SK-N-SH (cell line): Measurements from ENCODE around the gene SMIM1. TPM values are rescaled to one million over a fixed set of nuclear protein-coding genes. Genes with fewer than 3 reads are reported as not detected.

Experiments used
- CTCF ChIA-PET: fragments of 300-600, 350-600 bp; formaldehyde crosslinking; extraction: SDS; loops from one replicate; lab custom pipeline; 2021; lab: Yijun Ruan, JAX
- POLR2A ChIA-PET: fragments of 350-600 bp; sonication (Branson Sonifier 250); formaldehyde crosslinking; extraction: SDS; loops from one replicate; lab custom pipeline; 2020; ENCODE audit warnings: antibody characterized with exemption, inconsistent platforms; lab: Yijun Ruan, JAX
- DNase-seq: peaks from one replicate; pipeline ENCODE4 v3.0.0; 2012
- H2AFZ ChIP-seq: fragments of 200-600 bp; sonication (generic); 2 replicates; pipeline ENCODE4 v1.8.1; 2016; ENCODE audit warnings: antibody characterized with exemption, mild to moderate bottlenecking, low read depth
- H3F3A ChIP-seq: fragments of 200-600 bp; sonication (generic); replicated peaks from 2 replicates; pipeline ENCODE3; 2016; ENCODE audit warnings: antibody characterized with exemption, mild to moderate bottlenecking; ENCODE audit not compliant: insufficient read depth
- H3K27ac ChIP-seq, 2 experiments: fragments of 200-500 bp in 1 of 2; fragments of 200-600 bp in 1 of 2; sonication (Bioruptor generic) in 1 of 2; sonication (generic), shearing (Covaris generic) in 1 of 2; 2 replicates each; pipeline versions ENCODE4 v1.5.1 to v1.6.1; 2014 to 2016; ENCODE audit warnings: low read depth in 2 of 2, inconsistent platforms in 1 of 2, low read length in 1 of 2, mild to moderate bottlenecking in 1 of 2, mixed read lengths in 1 of 2
- H3K27me3 ChIP-seq: fragments of 200-600 bp; sonication (generic), shearing (Covaris generic); 2 replicates; pipeline ENCODE4 v1.6.1; 2016; ENCODE audit warnings: mixed run types; ENCODE audit not compliant: insufficient read depth
- H3K36me3 ChIP-seq, 2 experiments: fragments of 200-500 bp in 1 of 2; fragments of 200-600 bp in 1 of 2; sonication (Bioruptor generic) in 1 of 2; sonication (generic) in 1 of 2; replicated peaks in 1 of 2; 2 replicates each; pipeline versions ENCODE3 to v1.5.1; 2014 to 2016; ENCODE audit warnings: low read length in 1 of 2, mild to moderate bottlenecking in 1 of 2; ENCODE audit not compliant: insufficient read depth in 2 of 2, control insufficient read depth in 1 of 2
- H3K4me1 ChIP-seq, 2 experiments: fragments of 200-500 bp in 1 of 2; fragments of 200-600 bp in 1 of 2; sonication (Bioruptor generic) in 1 of 2; sonication (generic), shearing (Covaris generic) in 1 of 2; 2 replicates each; pipeline versions ENCODE4 v1.5.1 to v1.6.1; 2014 to 2016; ENCODE audit warnings: low read depth in 1 of 2, low read length in 1 of 2, mixed run types in 1 of 2; ENCODE audit not compliant: insufficient read depth in 2 of 2, control insufficient read depth in 1 of 2
- H3K4me2 ChIP-seq: fragments of 200-600 bp; sonication (generic), shearing (Covaris generic); 2 replicates; pipeline ENCODE4 v1.6.1; 2017; ENCODE audit warnings: mixed run types
- H3K4me3 ChIP-seq, 2 experiments: fragments of 200-500 bp in 1 of 2; fragments of 200-600 bp in 1 of 2; sonication (Bioruptor generic) in 1 of 2; sonication (generic), shearing (Covaris generic) in 1 of 2; 2 replicates each; pipeline versions ENCODE4 v1.5.1 to v1.8.1; 2014 to 2016; ENCODE audit warnings: low read depth in 2 of 2, inconsistent platforms in 1 of 2, low read length in 1 of 2, mild to moderate bottlenecking in 1 of 2, mixed read lengths in 1 of 2, moderate library complexity in 1 of 2
- H3K79me2 ChIP-seq: fragments of 200-600 bp; sonication (generic); 2 replicates; pipeline ENCODE4 v1.8.1; 2017; ENCODE audit warnings: mild to moderate bottlenecking; ENCODE audit not compliant: insufficient read depth
- H3K9ac ChIP-seq: fragments of 200-600 bp; sonication (generic); 2 replicates; pipeline ENCODE4 v1.6.1; 2017; ENCODE audit warnings: mixed run types
- H3K9me2 ChIP-seq: fragments of 200-600 bp; sonication (generic); 2 replicates; pipeline ENCODE4 v1.6.1; 2017; ENCODE audit warnings: mixed run types
- H3K9me3 ChIP-seq: fragments of 200-600 bp; sonication (generic); 2 replicates; pipeline ENCODE4 v1.6.1; 2017; ENCODE audit warnings: mixed run types, mild to moderate bottlenecking, moderate library complexity
- H4K20me1 ChIP-seq: fragments of 200-600 bp; sonication (generic); 2 replicates; pipeline ENCODE4 v1.6.1; 2017; ENCODE audit warnings: mild to moderate bottlenecking, mixed run types; ENCODE audit not compliant: insufficient read depth
- EP300 ChIP-seq, 2 experiments: IDR thresholded peaks; 2 replicates each; pipeline versions ENCODE4 v1.4.0 to v1.6.1; 2012; ENCODE audit warnings: borderline replicate concordance in 1 of 2, low read depth in 1 of 2, low read length in 1 of 2
- GABPA ChIP-seq: IDR thresholded peaks from 2 replicates; pipeline ENCODE4 v1.4.0; 2012; ENCODE audit warnings: low read depth, mild to moderate bottlenecking
- GATA2 ChIP-seq: sonication (generic); formaldehyde crosslinking; IDR thresholded peaks from 2 replicates; pipeline ENCODE4 v1.5.0; 2020; ENCODE audit warnings: mild to moderate bottlenecking, missing genetic modification reagents
- NRF1 ChIP-seq: IDR thresholded peaks from 2 replicates; pipeline ENCODE4 v1.6.1; 2012; ENCODE audit warnings: low read depth, mild to moderate bottlenecking, low read length
- SIN3A ChIP-seq: IDR thresholded peaks from 2 replicates; pipeline ENCODE4 v1.6.1; 2012; ENCODE audit warnings: low read depth, mild to moderate bottlenecking, low read length, moderate library complexity, borderline replicate concordance
- TAF1 ChIP-seq: IDR thresholded peaks from 2 replicates; pipeline ENCODE4 v1.6.1; 2012; ENCODE audit warnings: low read depth, mild to moderate bottlenecking, low read length, moderate library complexity, borderline replicate concordance
- YY1 ChIP-seq: IDR thresholded peaks from 2 replicates; pipeline ENCODE4 v1.4.0; 2012; ENCODE audit warnings: low read depth, mild to moderate bottlenecking
- WGBS: methylation state at CpG from one replicate; pipeline ENCODE4 v1.1.6; 2017; ENCODE audit warnings: low lambda C conversion rate; 5-methylcytosine and 5-hydroxymethylcytosine counted together
- polyA plus RNA-seq, 3 experiments: library from polyadenylated mRNA; depleted of rRNA; stranded (reverse); fragments of >200 nt; gene quantifications; 2 replicates each; pipeline ENCODE4 v1.2.3, GENCODE V29; 2012
- TF ChIP-seq, protein P1 (sequence below): IDR thresholded peaks from 2 replicates; pipeline ENCODE4; 2012
- TF ChIP-seq, protein P2 (sequence below): IDR thresholded peaks from 2 replicates; pipeline ENCODE4 v1.4.0; 2012; ENCODE audit warnings: low read depth, borderline replicate concordance
- TF ChIP-seq, protein P3 (sequence below): fragments of 200-600 bp; sonication (generic); IDR thresholded peaks from 2 replicates; pipeline ENCODE4 v1.6.1; 2017; ENCODE audit warnings: antibody characterized with exemption, mild to moderate bottlenecking, moderate library complexity
- TF ChIP-seq, protein P4 (sequence below): fragments of 150-350 bp; IDR thresholded peaks from 2 replicates; pipeline ENCODE4 v1.6.1; 2017; ENCODE audit warnings: antibody characterized with exemption, low read length, low read depth, borderline replicate concordance
- TF ChIP-seq, protein P5 (sequence below): fragments of 150-350 bp; IDR thresholded peaks from 2 replicates; pipeline ENCODE4 v1.6.1; 2016; ENCODE audit warnings: mild to moderate bottlenecking, low read depth, low read length

SMIM1 gene
- polyA plus RNA-seq, 1 of the 3 experiments (the other 2 are of a cell fraction) = 6.1 TPM

DNA sequence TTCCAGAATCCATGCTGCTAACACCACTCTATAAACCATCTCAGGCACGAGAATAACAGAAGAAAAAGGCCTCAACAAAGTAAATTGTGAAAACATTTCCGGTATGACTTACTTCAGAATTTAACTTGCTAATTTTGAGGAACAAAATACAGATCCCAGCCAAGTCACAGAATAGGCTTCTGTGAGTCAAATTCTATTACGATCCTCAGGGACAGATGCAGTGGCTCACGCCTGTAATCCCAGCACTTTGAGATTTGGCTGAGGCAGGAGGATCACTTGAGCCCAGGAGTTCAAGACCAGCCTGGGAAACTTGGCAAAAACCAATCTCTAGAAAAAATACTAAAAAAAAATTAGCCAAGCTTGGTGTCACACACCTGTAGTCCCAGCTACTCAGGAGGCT, 29.1 kb upstream of the SMIM1 start:
- no peak for DNase-seq
- H3K9ac ChIP-seq = no peak overlapping the region
- CTCF ChIA-PET = interaction anchor here (2.6 kb wide), 1 partner anchor 19 kb away, joined by 10 read pairs; no protein-coding TSS in a partner anchor

More for the DNA sequence above, 29.1 kb upstream of the SMIM1 start:
- Histone ChIP-seq H3K9me3 (no peaks in the 10 kb centered on the region), H3K4me1 (peaks cover 0 to 30% of the 10 kb centered on the region in 2 experiments; a peak in 1 of 4 replicates), H3K79me2 (peaks cover 4% of the 10 kb centered on the region; the same call in 1 of the 2 replicates), H3K9me2 (no peaks in the 10 kb centered on the region), H4K20me1 (no peaks in the 10 kb centered on the region), H2AFZ (no peak overlapping the region), H3K27me3 (no peaks in the 10 kb centered on the region), H3K36me3 (peaks cover 7 to 30% of the 10 kb centered on the region in 2 experiments), H3K4me3 (no peak overlapping the region), H3K27ac (no peak overlapping the region), H3F3A (peaks cover 10% of the 10 kb centered on the region), H3K4me2 (no peak overlapping the region)
- no peak for TF ChIP-seq SIN3A
- TF ChIP-seq, protein P1, sequence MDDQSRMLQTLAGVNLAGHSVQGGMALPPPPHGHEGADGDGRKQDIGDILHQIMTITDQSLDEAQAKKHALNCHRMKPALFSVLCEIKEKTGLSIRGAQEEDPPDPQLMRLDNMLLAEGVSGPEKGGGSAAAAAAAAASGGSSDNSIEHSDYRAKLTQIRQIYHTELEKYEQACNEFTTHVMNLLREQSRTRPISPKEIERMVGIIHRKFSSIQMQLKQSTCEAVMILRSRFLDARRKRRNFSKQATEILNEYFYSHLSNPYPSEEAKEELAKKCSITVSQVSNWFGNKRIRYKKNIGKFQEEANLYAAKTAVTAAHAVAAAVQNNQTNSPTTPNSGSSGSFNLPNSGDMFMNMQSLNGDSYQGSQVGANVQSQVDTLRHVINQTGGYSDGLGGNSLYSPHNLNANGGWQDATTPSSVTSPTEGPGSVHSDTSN = no peak
- TF ChIP-seq, protein P2, sequence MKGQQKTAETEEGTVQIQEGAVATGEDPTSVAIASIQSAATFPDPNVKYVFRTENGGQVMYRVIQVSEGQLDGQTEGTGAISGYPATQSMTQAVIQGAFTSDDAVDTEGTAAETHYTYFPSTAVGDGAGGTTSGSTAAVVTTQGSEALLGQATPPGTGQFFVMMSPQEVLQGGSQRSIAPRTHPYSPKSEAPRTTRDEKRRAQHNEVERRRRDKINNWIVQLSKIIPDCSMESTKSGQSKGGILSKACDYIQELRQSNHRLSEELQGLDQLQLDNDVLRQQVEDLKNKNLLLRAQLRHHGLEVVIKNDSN = no peak
- TF ChIP-seq, protein P3, sequence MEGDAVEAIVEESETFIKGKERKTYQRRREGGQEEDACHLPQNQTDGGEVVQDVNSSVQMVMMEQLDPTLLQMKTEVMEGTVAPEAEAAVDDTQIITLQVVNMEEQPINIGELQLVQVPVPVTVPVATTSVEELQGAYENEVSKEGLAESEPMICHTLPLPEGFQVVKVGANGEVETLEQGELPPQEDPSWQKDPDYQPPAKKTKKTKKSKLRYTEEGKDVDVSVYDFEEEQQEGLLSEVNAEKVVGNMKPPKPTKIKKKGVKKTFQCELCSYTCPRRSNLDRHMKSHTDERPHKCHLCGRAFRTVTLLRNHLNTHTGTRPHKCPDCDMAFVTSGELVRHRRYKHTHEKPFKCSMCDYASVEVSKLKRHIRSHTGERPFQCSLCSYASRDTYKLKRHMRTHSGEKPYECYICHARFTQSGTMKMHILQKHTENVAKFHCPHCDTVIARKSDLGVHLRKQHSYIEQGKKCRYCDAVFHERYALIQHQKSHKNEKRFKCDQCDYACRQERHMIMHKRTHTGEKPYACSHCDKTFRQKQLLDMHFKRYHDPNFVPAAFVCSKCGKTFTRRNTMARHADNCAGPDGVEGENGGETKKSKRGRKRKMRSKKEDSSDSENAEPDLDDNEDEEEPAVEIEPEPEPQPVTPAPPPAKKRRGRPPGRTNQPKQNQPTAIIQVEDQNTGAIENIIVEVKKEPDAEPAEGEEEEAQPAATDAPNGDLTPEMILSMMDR = no peak
- TF ChIP-seq, protein P4, sequence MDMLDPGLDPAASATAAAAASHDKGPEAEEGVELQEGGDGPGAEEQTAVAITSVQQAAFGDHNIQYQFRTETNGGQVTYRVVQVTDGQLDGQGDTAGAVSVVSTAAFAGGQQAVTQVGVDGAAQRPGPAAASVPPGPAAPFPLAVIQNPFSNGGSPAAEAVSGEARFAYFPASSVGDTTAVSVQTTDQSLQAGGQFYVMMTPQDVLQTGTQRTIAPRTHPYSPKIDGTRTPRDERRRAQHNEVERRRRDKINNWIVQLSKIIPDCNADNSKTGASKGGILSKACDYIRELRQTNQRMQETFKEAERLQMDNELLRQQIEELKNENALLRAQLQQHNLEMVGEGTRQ = no peak
- no peak for TF ChIP-seq YY1
- TF ChIP-seq EP300 (IDR thresholded peaks at IDR 0.05; ENCODE audit: borderline replicate concordance in 1 of 2, low read depth in 1 of 2, low read length in 1 of 2) = no peak
- TF ChIP-seq TAF1 = no peak
- no peak for TF ChIP-seq NRF1
- TF ChIP-seq GABPA = no peak
- TF ChIP-seq GATA2 (CRISPR knock-in tag) = no peak
- TF ChIP-seq, protein P5, sequence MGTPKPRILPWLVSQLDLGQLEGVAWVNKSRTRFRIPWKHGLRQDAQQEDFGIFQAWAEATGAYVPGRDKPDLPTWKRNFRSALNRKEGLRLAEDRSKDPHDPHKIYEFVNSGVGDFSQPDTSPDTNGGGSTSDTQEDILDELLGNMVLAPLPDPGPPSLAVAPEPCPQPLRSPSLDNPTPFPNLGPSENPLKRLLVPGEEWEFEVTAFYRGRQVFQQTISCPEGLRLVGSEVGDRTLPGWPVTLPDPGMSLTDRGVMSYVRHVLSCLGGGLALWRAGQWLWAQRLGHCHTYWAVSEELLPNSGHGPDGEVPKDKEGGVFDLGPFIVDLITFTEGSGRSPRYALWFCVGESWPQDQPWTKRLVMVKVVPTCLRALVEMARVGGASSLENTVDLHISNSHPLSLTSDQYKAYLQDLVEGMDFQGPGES = no peak
- POLR2A ChIA-PET = no interaction called here
- 96% methylated on average over 4 of the region's 4 CpGs for WGBS
